BE2C (cell line): ENCODE data around the gene TSTD2.

Source experiments
- DNase-seq: peaks from one replicate; pipeline ENCODE4 v3.0.0-alpha.2; 2020
- H3K27me3 ChIP-seq: fragments of 250-450 bp; sonication (Bioruptor Pico); 2 replicates; pipeline ENCODE4 v1.5.1; 2020; ENCODE audit warnings: mild to moderate bottlenecking
- H3K36me3 ChIP-seq: fragments of 250-450 bp; sonication (Bioruptor Pico); 2 replicates; pipeline ENCODE4 v1.5.1; 2020; ENCODE audit warnings: mild to moderate bottlenecking
- H3K4me1 ChIP-seq: fragments of 250-450 bp; sonication (Bioruptor Pico); 2 replicates; pipeline ENCODE4 v1.5.1; 2020
- H3K4me3 ChIP-seq: 2 replicates; pipeline ENCODE4 v1.5.1; 2011; ENCODE audit warnings: low read depth, low read length
- H3K9me3 ChIP-seq: fragments of 250-450 bp; sonication (Bioruptor Pico); 2 replicates; pipeline ENCODE4 v1.5.1; 2020
- CTCF ChIP-seq: IDR thresholded peaks from 2 replicates; pipeline ENCODE4 v1.5.1; 2012; ENCODE audit warnings: mild to moderate bottlenecking, low read depth, low read length

Gene TSTD2

GRCh38 chr9:97553841-97554240, 79.3 kb downstream of the TSTD2 start:
- H3K4me1 ChIP-seq = peaks cover 30% of the 10 kb centered on the region
- DNase-seq = no peak
- peaks cover 73% of the 10 kb centered on the region for H3K36me3 ChIP-seq
- H3K27me3 ChIP-seq = no peaks in the 10 kb centered on the region
- no peak overlapping the region for H3K4me3 ChIP-seq
- H3K9me3 ChIP-seq = no peaks in the 10 kb centered on the region
- no peak for TF ChIP-seq CTCF

GRCh38 chr9:97553141-97553540, 80.0 kb downstream of the TSTD2 start:
- H3K4me3 ChIP-seq = no peak overlapping the region
- peaks cover 73% of the 10 kb centered on the region for H3K36me3 ChIP-seq
- DNase-seq = no peak
- H3K4me1 ChIP-seq = peaks cover 27% of the 10 kb centered on the region
- no peaks in the 10 kb centered on the region for H3K9me3 ChIP-seq
- no peak for TF ChIP-seq CTCF
- no peaks in the 10 kb centered on the region for H3K27me3 ChIP-seq

DNA sequence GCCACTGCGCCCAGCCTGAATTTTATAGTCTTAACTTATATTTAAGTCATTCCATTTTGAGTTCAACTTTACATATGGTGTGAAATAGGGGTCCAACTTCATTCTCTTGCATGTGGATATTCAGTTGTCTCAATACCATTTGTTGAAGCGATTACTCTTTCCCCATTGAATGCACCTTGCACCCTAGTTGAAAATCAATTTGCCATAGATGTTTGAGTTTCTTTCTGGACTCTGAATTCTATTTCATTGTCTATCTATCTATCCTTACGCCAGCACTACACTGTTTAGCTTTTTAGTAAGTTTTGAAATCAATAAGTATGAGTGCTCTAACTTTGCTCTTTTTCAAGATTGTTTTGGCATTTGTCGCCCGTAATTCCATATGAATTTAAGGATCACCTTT, 81.9 kb downstream of the TSTD2 start:
- H3K4me3 ChIP-seq = no peak overlapping the region
- H3K36me3 ChIP-seq = peaks cover 83% of the 10 kb centered on the region
- H3K27me3 ChIP-seq = no peaks in the 10 kb centered on the region
- H3K9me3 ChIP-seq = no peaks in the 10 kb centered on the region
- no peak for TF ChIP-seq CTCF
- H3K4me1 ChIP-seq = peaks cover 11% of the 10 kb centered on the region
- DNase-seq = no peak

DNA sequence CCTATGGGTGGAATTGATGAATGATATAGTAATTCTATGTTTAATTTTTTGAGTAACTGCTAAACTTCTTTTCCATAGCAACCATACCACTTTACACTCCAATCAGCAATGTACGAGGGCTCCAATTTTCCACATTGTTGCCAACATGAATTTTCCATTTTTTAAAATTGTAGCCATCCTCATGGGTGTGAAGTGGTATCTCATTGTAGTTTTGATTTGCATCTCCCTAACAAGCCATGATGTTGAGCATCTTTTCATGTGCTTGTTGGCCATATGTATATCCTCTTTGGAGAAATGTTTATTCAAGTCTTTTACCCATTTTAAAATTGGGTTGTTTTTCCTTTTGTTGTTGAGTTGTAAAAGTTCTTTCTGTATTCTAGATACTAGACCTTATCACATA, 82.8 kb downstream of the TSTD2 start:
- H3K36me3 ChIP-seq = peaks cover 83% of the 10 kb centered on the region
- no peak for TF ChIP-seq CTCF
- no peaks in the 10 kb centered on the region for H3K27me3 ChIP-seq
- DNase-seq = no peak
- no peaks in the 10 kb centered on the region for H3K9me3 ChIP-seq
- H3K4me1 ChIP-seq = peaks cover 4% of the 10 kb centered on the region
- no peak overlapping the region for H3K4me3 ChIP-seq
